B cell (primary cell): Measurements from ENCODE around the gene SLC4A4.

ENCODE experiments used
- CTCF ChIP-seq: fragments of 200-600 bp; IDR thresholded peaks from one replicate; pipeline ENCODE4 v1.8.0; 2022; ENCODE audit warnings: antibody characterized with exemption, mild to moderate bottlenecking
- EZH2 ChIP-seq: IDR thresholded peaks from 2 replicates; pipeline ENCODE4 v1.6.1; 2012; ENCODE audit warnings: borderline replicate concordance, low read depth, mild to moderate bottlenecking, moderate library complexity, low read length; ENCODE audit not compliant: insufficient read depth, poor library complexity, severe bottlenecking

GRCh38 chr4:71392109-71392508 lies 53.3 kb downstream of the SLC4A4 start:
- TF ChIP-seq CTCF (no peak), EZH2 (no peak)
